HG03066 (cell line): ENCODE measurements around the gene IQGAP1.

Experiments
- ATAC-seq: cut with Tn5 transposase; IDR thresholded peaks from one replicate; pipeline ENCODE4 v1.9.1; 2021; ENCODE audit warnings: low read depth; ENCODE audit not compliant: unreplicated experiment

IQGAP1 gene

GRCh38 chr15:90375071-90375470 is 13.0 kb upstream of the IQGAP1 start:
- ATAC-seq, result no peak

GRCh38 chr15:90376789-90377188 is 11.3 kb upstream of the IQGAP1 start:
- no peak for ATAC-seq

- ATAC-seq, result no peak
Observed at GRCh38 chr15:90379263-90379662, 8.8 kb upstream of the IQGAP1 start.

GRCh38 chr15:90381515-90381914 is 6.5 kb upstream of the IQGAP1 start:
- ATAC-seq, result no peak

GRCh38 chr15:90382320-90382719 is 5.7 kb upstream of the IQGAP1 start:
- no peak for ATAC-seq

- ATAC-seq, result no peak
Observed at GRCh38 chr15:90386221-90386620, 1.8 kb upstream of the IQGAP1 start.

GRCh38 chr15:90388462-90389380 is 679 bp downstream of the IQGAP1 start:
- peak; percentile 43 for ATAC-seq

GRCh38 chr15:90389513-90389912 is 1.5 kb downstream of the IQGAP1 start:
- ATAC-seq, result no peak

- ATAC-seq, result no peak
Observed at GRCh38 chr15:90393040-90393439, 5.0 kb downstream of the IQGAP1 start.

- ATAC-seq, result no peak
Observed at GRCh38 chr15:90394074-90394473, 6.0 kb downstream of the IQGAP1 start.

- no peak for ATAC-seq
Observed at GRCh38 chr15:90394748-90395442, 6.9 kb downstream of the IQGAP1 start.

GRCh38 chr15:90396321-90396720 is 8.3 kb downstream of the IQGAP1 start:
- ATAC-seq, result no peak

- ATAC-seq, result no peak
Observed at GRCh38 chr15:90400005-90400758, 12.1 kb downstream of the IQGAP1 start.

GRCh38 chr15:90400759-90401314 is 12.8 kb downstream of the IQGAP1 start:
- ATAC-seq, result peak; percentile 99

GRCh38 chr15:90401495-90401894 is 13.5 kb downstream of the IQGAP1 start:
- ATAC-seq, result no peak

- no peak for ATAC-seq
Observed at GRCh38 chr15:90402223-90402622, 14.2 kb downstream of the IQGAP1 start.

GRCh38 chr15:90402767-90403166 is 14.7 kb downstream of the IQGAP1 start:
- no peak for ATAC-seq

GRCh38 chr15:90405055-90405607 is 17.1 kb downstream of the IQGAP1 start:
- no peak for ATAC-seq

- no peak for ATAC-seq
Observed at GRCh38 chr15:90407336-90407735, 19.3 kb downstream of the IQGAP1 start.

GRCh38 chr15:90407871-90408317 is 19.9 kb downstream of the IQGAP1 start:
- no peak for ATAC-seq
